Lung (tissue), 12 donors: ENCODE results near the gene HDC. TPM values are rescaled to one million over a fixed set of nuclear protein-coding genes. Genes with fewer than 3 reads are reported as not detected.

Experiments
- ATAC-seq: fragments of 200-7000 bp; cut with Tn5 transposase; one replicate; pipeline ENCODE4 v1.9.1; 2020; ENCODE audit warnings: moderate number of reproducible peaks; ENCODE audit not compliant: insufficient read depth, low FRiP score
- DNase-seq, 3 donors: peaks; one replicate each; pipeline ENCODE4 v3.0.0-alpha.2; 2013 to 2017
- H3K27ac ChIP-seq, 2 donors: one replicate each; pipeline ENCODE4 v1.5.1; 2013; ENCODE audit warnings: mild to moderate bottlenecking in 2 of 2, moderate library complexity in 2 of 2, control low read depth in 1 of 2, inconsistent platforms in 1 of 2, low read depth in 1 of 2, low read length in 1 of 2
- H3K27me3 ChIP-seq, 3 donors: one replicate each; pipeline ENCODE4 v1.5.1; 2013; ENCODE audit warnings: low read length in 2 of 3; ENCODE audit not compliant: control insufficient read depth in 3 of 3, insufficient read depth in 3 of 3
- H3K36me3 ChIP-seq, 4 donors: one replicate each; pipeline ENCODE4 v1.5.1; 2013; ENCODE audit warnings: low read length in 4 of 4, mild to moderate bottlenecking in 1 of 4, moderate library complexity in 1 of 4; ENCODE audit not compliant: control insufficient read depth in 4 of 4, insufficient read depth in 4 of 4
- H3K4me1 ChIP-seq, 5 donors: one replicate each; pipeline ENCODE4 v1.5.1; 2013; ENCODE audit warnings: low read length in 5 of 5, mild to moderate bottlenecking in 2 of 5, moderate library complexity in 1 of 5; ENCODE audit not compliant: control insufficient read depth in 5 of 5, insufficient read depth in 5 of 5
- H3K4me3 ChIP-seq: one replicate; pipeline ENCODE4 v1.5.1; 2013; ENCODE audit warnings: mild to moderate bottlenecking, control low read depth, moderate library complexity
- H3K9ac ChIP-seq, 2 donors: one replicate each; pipeline ENCODE4 v1.5.1; 2013; ENCODE audit warnings: low read length in 2 of 2, control low read depth in 1 of 2; ENCODE audit not compliant: insufficient read depth in 1 of 2
- H3K9me3 ChIP-seq, 4 donors: one replicate each; pipeline ENCODE4 v1.5.1; 2013; ENCODE audit warnings: low read length in 3 of 4, mild to moderate bottlenecking in 1 of 4, moderate library complexity in 1 of 4; ENCODE audit not compliant: control insufficient read depth in 4 of 4, insufficient read depth in 3 of 4
- WGBS, 2 donors: extraction: QIAGEN DNeasy Blood & Tissue Kit; methylation state at CpG; one replicate each; pipeline ENCODE4 v1.1.7; 2013; 5-methylcytosine and 5-hydroxymethylcytosine counted together
- polyA plus RNA-seq, 2 donors: library from polyadenylated mRNA; stranded (reverse); fragments of 200-250 nt; gene quantifications; one replicate each; pipeline ENCODE4 v1.2.1, GENCODE V29; 2013
- total RNA-seq, 2 donors: library from RNA; depleted of rRNA in 1 of 2; stranded (reverse); fragments of >200 nt in 1 of 2; gene quantifications; one replicate each; pipeline ENCODE4 v1.2.1, GENCODE V29; 2014 to 2021
- TF ChIP-seq, protein P1 (sequence below): IDR thresholded peaks from 2 replicates; pipeline ENCODE4 v1.5.1; 2012; ENCODE audit warnings: mild to moderate bottlenecking; ENCODE audit errors: control extremely low read depth, extremely low read depth
- donor health status: control.
- donor health status: control.
- donor health status: Bipolar disorder and iron deficiency.
- donor health status: healthy.
- donor health status: DM: yes; HTN: yes; CAD: no.

The HDC gene
- total and polyA plus RNA-seq, 4 donors: 0.57 to 8.6 (median 1.1) TPM

DNA sequence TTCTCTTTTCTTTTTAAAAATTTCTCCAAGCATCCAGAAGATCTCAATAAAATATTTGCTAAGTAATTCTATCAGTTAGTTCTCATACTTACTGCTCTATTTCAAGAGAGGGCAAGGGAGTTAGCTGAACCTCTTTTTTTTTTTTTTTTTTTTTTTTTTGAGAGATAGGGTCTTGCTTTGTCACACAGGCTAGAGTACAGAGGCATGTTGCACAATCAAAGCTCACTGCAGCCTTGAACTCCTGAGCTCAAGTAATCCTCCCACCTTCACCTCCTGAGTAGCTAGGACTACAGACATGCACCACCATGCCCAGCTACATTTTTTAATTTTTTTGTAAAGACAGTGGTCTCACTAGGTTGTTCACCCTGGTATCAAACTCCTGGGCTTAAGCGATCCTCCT lies 21.4 kb downstream of the HDC start:
- ATAC-seq (no peak), DNase-seq (no peak)
- no peaks in the 10 kb centered on the region for H3K36me3 ChIP-seq
- no peak overlapping the region for H3K27ac ChIP-seq
- H3K4me3 ChIP-seq: no peak overlapping the region
- TF ChIP-seq, protein P1, sequence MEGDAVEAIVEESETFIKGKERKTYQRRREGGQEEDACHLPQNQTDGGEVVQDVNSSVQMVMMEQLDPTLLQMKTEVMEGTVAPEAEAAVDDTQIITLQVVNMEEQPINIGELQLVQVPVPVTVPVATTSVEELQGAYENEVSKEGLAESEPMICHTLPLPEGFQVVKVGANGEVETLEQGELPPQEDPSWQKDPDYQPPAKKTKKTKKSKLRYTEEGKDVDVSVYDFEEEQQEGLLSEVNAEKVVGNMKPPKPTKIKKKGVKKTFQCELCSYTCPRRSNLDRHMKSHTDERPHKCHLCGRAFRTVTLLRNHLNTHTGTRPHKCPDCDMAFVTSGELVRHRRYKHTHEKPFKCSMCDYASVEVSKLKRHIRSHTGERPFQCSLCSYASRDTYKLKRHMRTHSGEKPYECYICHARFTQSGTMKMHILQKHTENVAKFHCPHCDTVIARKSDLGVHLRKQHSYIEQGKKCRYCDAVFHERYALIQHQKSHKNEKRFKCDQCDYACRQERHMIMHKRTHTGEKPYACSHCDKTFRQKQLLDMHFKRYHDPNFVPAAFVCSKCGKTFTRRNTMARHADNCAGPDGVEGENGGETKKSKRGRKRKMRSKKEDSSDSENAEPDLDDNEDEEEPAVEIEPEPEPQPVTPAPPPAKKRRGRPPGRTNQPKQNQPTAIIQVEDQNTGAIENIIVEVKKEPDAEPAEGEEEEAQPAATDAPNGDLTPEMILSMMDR: no peak
- H3K27me3 ChIP-seq: no peaks in the 10 kb centered on the region
- H3K9me3 ChIP-seq: peaks cover 0 to 2% (median 0%) of the 10 kb centered on the region in 4 donors
- no peak overlapping the region for H3K9ac ChIP-seq
- 96% methylated on average over 1 of the region's 1 CpG for WGBS, 2 donors
- H3K4me1 ChIP-seq: peaks cover 0 to 3% (median 0%) of the 10 kb centered on the region in 5 donors

DNA sequence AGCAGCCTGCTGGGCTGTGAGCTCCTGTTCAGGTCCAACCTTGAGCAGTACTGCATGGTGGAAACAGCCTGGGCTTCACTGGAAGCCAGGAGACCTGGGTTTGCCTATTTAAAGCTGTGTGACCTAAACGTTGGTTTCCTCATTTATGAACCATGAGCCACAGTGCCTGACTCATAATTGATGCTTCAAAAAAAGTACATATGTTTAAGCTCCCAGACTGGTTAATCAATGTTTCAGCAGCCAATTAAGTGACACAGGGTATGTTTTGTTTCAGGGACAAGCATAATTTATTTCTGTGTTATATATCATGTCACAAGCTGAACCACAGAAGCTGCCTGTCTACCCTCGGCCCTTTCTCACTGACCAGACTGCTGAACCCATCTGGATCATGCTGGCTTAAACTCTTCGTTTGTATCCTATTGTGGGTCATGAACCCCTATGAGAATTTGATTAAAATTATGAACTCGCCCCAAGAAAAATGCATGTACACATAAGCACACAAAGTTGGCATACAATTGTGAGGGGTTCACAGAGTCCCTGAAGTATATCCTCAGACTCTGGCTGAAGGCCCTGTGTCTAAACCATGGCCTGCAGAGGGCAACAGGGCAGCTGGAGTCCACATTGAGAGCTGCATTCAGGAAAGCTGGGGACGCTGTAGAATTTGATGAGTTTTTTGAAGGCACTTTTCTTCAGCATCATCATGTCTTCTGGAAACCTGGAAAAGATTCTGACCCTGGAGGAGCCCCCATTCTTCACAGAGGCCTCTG lies 23.7 kb downstream of the HDC start:
- Histone ChIP-seq H3K27ac (no peak overlapping the region), H3K36me3 (no peaks in the 10 kb centered on the region), H3K9me3 (peaks cover 0 to 2% (median 0%) of the 10 kb centered on the region in 4 donors), H3K9ac (no peak overlapping the region), H3K4me1 (no peaks in the 10 kb centered on the region), H3K4me3 (no peak overlapping the region), H3K27me3 (no peaks in the 10 kb centered on the region)
- no peak for ATAC-seq
- 77 to 83% methylated on average over 5 of the region's 5 CpGs for WGBS, 2 donors
- TF ChIP-seq, protein P1: no peak
- no peak for DNase-seq

DNA sequence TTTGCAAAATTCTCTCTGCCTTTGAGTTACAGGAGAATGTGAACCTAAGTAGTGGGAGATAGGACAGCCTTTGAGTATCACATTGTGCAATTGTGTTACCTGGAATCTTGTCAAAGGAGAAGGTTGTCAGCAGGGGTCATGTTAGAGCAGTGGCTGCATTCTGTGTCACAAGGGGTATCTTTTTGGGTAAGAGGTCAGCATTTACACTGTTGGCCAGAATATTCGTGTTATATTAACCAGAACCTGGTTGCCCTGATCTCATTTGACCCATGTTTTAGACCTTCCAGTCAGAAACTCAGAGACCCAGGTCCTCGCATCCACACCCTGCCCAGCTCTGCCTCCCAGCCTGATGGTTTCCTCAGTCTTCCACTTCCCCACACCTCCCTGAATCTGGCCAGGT lies 27.3 kb downstream of the HDC start:
- H3K4me1 ChIP-seq: no peaks in the 10 kb centered on the region
- DNase-seq: no peak
- TF ChIP-seq, protein P1: no peak
- H3K27me3 ChIP-seq: no peaks in the 10 kb centered on the region
- no peak for ATAC-seq
- no peaks in the 10 kb centered on the region for H3K9me3 ChIP-seq
- no peak overlapping the region for H3K27ac ChIP-seq
- H3K4me3 ChIP-seq: no peak overlapping the region
- H3K36me3 ChIP-seq: no peaks in the 10 kb centered on the region
- no peak overlapping the region for H3K9ac ChIP-seq
- 86 to 93% methylated on average over 2 of the region's 2 CpGs for WGBS, 2 donors
